B cell (primary cell): Measurements from ENCODE around the gene CKMT1B.

ENCODE experiments used
- CTCF ChIP-seq: fragments of 200-600 bp; IDR thresholded peaks from one replicate; pipeline ENCODE4 v1.8.0; 2022; ENCODE audit warnings: antibody characterized with exemption, mild to moderate bottlenecking
- EZH2 ChIP-seq: IDR thresholded peaks from 2 replicates; pipeline ENCODE4 v1.6.1; 2012; ENCODE audit warnings: borderline replicate concordance, low read depth, mild to moderate bottlenecking, moderate library complexity, low read length; ENCODE audit not compliant: insufficient read depth, poor library complexity, severe bottlenecking

DNA sequence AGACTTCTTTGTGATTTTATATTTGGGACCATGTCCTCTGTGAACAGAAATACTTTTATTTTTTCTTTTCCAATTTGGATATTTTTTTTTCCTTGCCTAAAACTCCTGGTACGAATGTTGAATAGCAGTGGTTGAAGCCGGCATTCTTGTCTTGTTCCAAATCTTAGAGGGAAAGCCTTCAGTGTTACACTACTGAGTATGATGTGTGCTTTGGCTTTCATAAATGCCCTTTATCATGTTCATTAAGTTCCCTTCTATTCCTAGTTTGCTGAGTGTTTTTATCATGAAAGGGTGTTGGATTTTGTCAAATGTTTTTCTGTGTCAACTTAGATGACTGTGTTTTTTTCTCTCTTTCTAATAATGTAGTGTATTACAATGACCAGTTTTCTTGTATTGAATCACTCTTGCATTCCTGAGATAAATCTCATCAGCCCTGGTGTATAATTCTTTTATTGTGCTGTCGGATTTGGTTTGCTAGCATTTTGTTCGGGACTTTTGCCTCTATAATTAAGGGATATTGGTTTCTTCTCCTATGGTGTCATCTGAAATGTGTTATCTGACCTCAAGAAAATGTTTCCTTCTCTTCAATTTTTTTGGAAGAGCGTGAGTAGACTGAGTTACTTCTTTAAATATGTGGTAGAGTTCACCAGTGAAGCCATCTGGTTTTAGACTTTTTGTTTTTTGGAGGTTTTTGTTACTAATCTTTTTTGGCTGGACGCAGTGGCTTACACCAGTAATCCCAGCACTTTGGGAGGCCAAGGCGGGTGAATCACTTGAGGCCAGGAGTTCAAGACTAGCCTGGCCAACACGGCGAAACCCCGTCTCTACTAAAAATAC is 43.1 kb upstream of the CKMT1B start:
- TF ChIP-seq EZH2 = no peak
- TF ChIP-seq CTCF = no peak
